GM12878 (cell line): ENCODE data around the gene EIF4EBP2.

Experiments
- CTCF ChIP-seq, 3 experiments: IDR thresholded peaks in 2 of 3; conservative IDR thresholded peaks in 1 of 3; 2 replicates each; pipeline ENCODE4 v1.5.1; 2011; ENCODE audit warnings: low read depth in 3 of 3, low read length in 3 of 3, mild to moderate bottlenecking in 3 of 3, control low read depth in 2 of 3, moderate library complexity in 2 of 3, inconsistent platforms in 1 of 3, mixed read lengths in 1 of 3; ENCODE audit not compliant: control insufficient read depth in 2 of 3, insufficient read depth in 1 of 3; ENCODE audit errors: extremely low read depth in 1 of 3
- E4F1 ChIP-seq: fragments of 450-650 bp; IDR thresholded peaks from 2 replicates; pipeline ENCODE4 v1.6.1; 2018; ENCODE audit warnings: borderline replicate concordance, mild to moderate bottlenecking; ENCODE audit not compliant: partially characterized antibody
- POLR2A ChIP-seq: IDR thresholded peaks from 2 replicates; pipeline ENCODE4 v1.6.1; 2011; ENCODE audit warnings: low read depth, mild to moderate bottlenecking, low read length
- POLR2AphosphoS2 ChIP-seq: IDR thresholded peaks from 2 replicates; pipeline ENCODE4 v1.6.1; 2011; ENCODE audit warnings: low read depth, mild to moderate bottlenecking, low read length, improper control_type of control experiment, moderate library complexity
- POLR2AphosphoS5 ChIP-seq: IDR thresholded peaks from 2 replicates; pipeline ENCODE4 v1.6.1; 2011; ENCODE audit warnings: mild to moderate bottlenecking, low read length, inconsistent platforms
- USF2 ChIP-seq: IDR thresholded peaks from 2 replicates; pipeline ENCODE4 v1.6.1; 2011; ENCODE audit warnings: low read depth, low read length, improper control_type of control experiment, borderline replicate concordance
- TF ChIP-seq, protein P1 (sequence below): IDR thresholded peaks from 2 replicates; pipeline ENCODE4 v1.6.1; 2012; ENCODE audit warnings: low read depth, low read length, improper control_type of control experiment

DNA sequence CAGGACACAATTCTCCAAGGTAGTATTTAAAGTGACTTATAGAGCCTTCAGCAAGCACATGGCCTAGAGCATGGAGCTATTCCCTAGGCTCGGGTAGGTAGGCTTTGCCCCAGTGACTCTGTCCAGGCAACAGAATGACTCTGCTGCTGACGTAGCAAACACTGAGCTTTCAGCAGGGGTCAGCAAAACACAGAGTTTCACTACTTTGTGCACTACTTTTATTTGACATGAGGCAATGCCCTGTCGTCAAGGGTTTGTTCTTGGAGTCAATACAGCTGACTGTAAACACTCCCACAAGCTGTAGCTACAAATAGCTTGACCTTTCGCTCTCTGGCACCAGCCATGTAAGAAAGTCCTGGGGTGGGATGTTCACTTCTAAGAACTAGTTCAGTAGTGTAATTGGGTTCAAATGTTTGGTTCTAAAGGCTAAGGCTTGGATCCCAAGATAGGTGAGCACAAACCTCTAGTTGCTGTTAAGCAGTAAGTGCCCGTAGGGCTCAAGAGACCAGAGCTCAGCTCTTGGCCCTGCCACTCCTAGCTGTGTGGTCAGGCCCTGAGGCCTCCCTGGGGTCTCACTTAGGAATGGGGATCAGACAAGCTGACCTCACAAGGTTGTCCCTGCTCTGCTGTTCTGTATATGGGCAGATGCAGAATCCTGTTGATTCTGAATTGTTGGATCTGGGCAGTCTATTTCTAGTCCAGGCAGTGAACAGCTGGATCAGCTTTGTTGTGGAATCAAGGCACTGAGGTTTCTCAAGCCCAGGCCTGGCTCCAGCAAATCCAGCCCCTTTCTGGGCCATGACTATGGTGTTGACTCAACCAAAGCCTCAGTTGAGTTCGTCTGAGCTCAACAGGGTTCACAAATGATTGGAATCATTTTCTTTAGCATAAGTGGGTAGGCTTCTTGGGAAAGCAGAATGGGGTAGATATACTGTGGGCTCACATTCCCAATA lies 26.8 kb downstream of the EIF4EBP2 start:
- no peak for TF ChIP-seq POLR2AphosphoS2
- TF ChIP-seq POLR2A = no peak
- peak in 1 of 3 experiments; percentile 3; a peak in 1 of 6 replicates for TF ChIP-seq CTCF (IDR thresholded peaks at IDR 0.05 in 2 of 3, conservative IDR thresholded peaks at IDR 0.05 in 1 of 3; ENCODE audit: control insufficient read depth in 2 of 3, extremely low read depth in 1 of 3, insufficient read depth in 1 of 3, low read depth in 3 of 3, low read length in 3 of 3)
- TF ChIP-seq, protein P1, sequence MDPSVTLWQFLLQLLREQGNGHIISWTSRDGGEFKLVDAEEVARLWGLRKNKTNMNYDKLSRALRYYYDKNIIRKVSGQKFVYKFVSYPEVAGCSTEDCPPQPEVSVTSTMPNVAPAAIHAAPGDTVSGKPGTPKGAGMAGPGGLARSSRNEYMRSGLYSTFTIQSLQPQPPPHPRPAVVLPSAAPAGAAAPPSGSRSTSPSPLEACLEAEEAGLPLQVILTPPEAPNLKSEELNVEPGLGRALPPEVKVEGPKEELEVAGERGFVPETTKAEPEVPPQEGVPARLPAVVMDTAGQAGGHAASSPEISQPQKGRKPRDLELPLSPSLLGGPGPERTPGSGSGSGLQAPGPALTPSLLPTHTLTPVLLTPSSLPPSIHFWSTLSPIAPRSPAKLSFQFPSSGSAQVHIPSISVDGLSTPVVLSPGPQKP = no peak
- no peak for TF ChIP-seq POLR2AphosphoS5
- no peak for TF ChIP-seq E4F1
- no peak for TF ChIP-seq USF2
